Effector memory CD8-positive, alpha-beta T cell (primary cell): ENCODE results near the gene ANKS1B.

Experiments used
- ATAC-seq: fragments of 150-1000 bp; cut with Tn5 transposase; replicated peaks from 2 replicates; pipeline ENCODE4 v1.10.0; 2021; ENCODE audit warnings: mild to moderate bottlenecking, moderate library complexity
- DNase-seq, 3 experiments: peaks; one replicate each; pipeline ENCODE4 v3.0.0; 2021
- H3K27ac Mint-ChIP-seq, 2 donors: one replicate each; pipeline ENCODE4 v1.8.0; 2022; ENCODE audit warnings: mild to moderate bottlenecking in 2 of 2, mixed read lengths in 2 of 2, moderate library complexity in 2 of 2
- H3K27me3 Mint-ChIP-seq, 2 donors: one replicate each; pipeline ENCODE4 v1.8.0; 2022; ENCODE audit warnings: mixed read lengths in 2 of 2
- H3K36me3 Mint-ChIP-seq: one replicate; pipeline ENCODE4 v1.8.0; 2022; ENCODE audit warnings: mild to moderate bottlenecking, moderate library complexity, mixed read lengths; ENCODE audit not compliant: insufficient read depth
- H3K4me1 Mint-ChIP-seq, 2 donors: one replicate each; pipeline ENCODE4 v1.8.0; 2022; ENCODE audit warnings: low read depth in 2 of 2, mixed read lengths in 2 of 2
- H3K4me3 Mint-ChIP-seq, 2 donors: one replicate each; pipeline ENCODE4 v1.8.0; 2022; ENCODE audit warnings: mild to moderate bottlenecking in 2 of 2, mixed read lengths in 2 of 2, moderate library complexity in 2 of 2
- H3K9me3 Mint-ChIP-seq, 2 donors: one replicate each; pipeline ENCODE4 v1.8.0; 2022; ENCODE audit warnings: mixed read lengths in 2 of 2

The ANKS1B gene

DNA sequence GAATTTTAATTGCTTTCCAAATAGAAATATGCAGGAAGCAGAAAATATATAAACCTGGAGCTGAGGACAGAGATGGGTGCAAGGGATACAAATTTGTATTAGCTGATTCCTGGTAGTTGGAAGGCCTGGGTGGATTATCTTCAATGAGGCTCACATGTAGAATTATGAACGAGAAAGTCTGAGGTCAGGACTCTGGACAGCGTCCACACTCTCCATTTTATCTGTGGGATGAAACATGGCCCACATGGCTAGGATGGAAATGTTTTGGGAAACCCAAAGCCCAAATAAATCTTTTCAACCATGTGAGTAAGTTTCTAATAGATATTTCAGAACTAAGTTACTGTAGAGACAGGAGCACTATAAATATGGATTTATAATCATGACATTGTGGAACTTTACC is 1083.5 kb downstream of the ANKS1B start:
- Mint-ChIP-seq H3K27ac (no peak overlapping the region), H3K4me3 (no peak overlapping the region), H3K4me1 (no peaks in the 10 kb centered on the region), H3K36me3 (no peaks in the 10 kb centered on the region), H3K9me3 (no peaks in the 10 kb centered on the region), H3K27me3 (peaks cover 17 to 18% of the 10 kb centered on the region in 2 donors)
- ATAC-seq (no peak), DNase-seq (no peak)

DNA sequence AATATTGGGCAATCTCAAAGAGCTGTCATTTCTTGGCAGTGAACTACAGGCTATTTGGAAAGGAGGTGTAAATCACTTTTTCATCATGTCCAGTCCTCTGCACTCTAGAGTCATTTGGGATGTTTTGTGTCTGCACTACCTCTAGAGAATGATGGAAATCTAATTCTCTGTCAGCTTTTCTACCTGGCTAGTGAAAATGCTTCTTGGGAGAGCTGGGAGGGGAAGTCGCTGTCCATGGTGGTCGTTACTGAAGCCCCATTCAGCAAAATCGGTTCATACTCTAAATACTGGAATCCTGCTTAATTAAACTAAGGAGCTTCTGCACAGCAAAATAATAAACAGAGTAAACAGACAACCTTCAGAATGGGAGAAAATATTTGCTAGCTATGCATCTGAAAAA is 1087.8 kb downstream of the ANKS1B start:
- no peak overlapping the region for H3K4me3 Mint-ChIP-seq
- DNase-seq (no peak), ATAC-seq (no peak)
- H3K27me3 Mint-ChIP-seq, result peaks cover 43 to 44% of the 10 kb centered on the region in 2 donors
- no peaks in the 10 kb centered on the region for H3K9me3 Mint-ChIP-seq
- no peak overlapping the region for H3K27ac Mint-ChIP-seq
- no peaks in the 10 kb centered on the region for H3K36me3 Mint-ChIP-seq
- no peaks in the 10 kb centered on the region for H3K4me1 Mint-ChIP-seq

GRCh38 chr12:98895086-98895651 is 1089.6 kb downstream of the ANKS1B start:
- DNase-seq, result no peak
- no peak for ATAC-seq
- Mint-ChIP-seq H3K9me3 (no peaks in the 10 kb centered on the region), H3K27ac (no peak overlapping the region), H3K27me3 (peaks cover 43 to 44% of the 10 kb centered on the region in 2 donors), H3K36me3 (no peaks in the 10 kb centered on the region), H3K4me1 (no peaks in the 10 kb centered on the region), H3K4me3 (no peak overlapping the region)

GRCh38 chr12:98894412-98895085 is 1090.2 kb downstream of the ANKS1B start:
- H3K4me1 Mint-ChIP-seq, result no peaks in the 10 kb centered on the region
- H3K4me3 Mint-ChIP-seq, result no peak overlapping the region
- no peak overlapping the region for H3K27ac Mint-ChIP-seq
- peaks cover 44 to 48% of the 10 kb centered on the region in 2 donors for H3K27me3 Mint-ChIP-seq
- H3K36me3 Mint-ChIP-seq, result no peaks in the 10 kb centered on the region
- no peaks in the 10 kb centered on the region for H3K9me3 Mint-ChIP-seq
- DNase-seq, result no peak
- no peak for ATAC-seq

GRCh38 chr12:98893675-98894411 is 1090.9 kb downstream of the ANKS1B start:
- Mint-ChIP-seq H3K27me3 (peaks cover 47 to 51% of the 10 kb centered on the region in 2 donors), H3K4me3 (no peak overlapping the region), H3K9me3 (no peaks in the 10 kb centered on the region), H3K27ac (no peak overlapping the region), H3K36me3 (no peaks in the 10 kb centered on the region), H3K4me1 (no peaks in the 10 kb centered on the region)
- ATAC-seq, result no peak
- DNase-seq, result no peak

DNA sequence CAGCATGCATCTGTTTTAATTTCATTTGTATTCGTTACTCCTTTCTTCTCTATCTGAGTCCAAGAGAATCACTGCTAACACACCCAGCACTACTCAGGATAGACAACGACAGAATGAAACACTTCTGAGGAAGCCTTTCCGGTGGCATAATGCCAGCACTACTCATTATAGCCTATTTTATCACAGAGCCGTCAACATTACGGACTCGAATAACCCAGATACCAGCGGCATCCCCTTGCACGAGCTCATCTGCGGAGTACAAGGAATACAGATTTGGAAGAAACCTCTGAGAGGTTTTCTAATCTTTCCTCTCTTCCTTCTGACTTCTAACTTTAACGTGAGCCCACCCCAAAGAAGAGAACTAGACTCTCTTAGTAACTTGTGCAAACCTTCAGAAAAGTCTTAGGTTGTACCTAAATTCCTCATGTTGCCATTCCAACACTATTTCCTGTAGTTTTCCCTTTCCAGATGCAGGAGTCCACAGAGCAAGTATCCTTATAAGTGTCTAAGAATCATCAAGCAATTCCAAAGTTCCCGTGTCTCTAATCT is 1091.5 kb downstream of the ANKS1B start:
- no peak for ATAC-seq
- DNase-seq, result no peak
- Mint-ChIP-seq H3K9me3 (no peaks in the 10 kb centered on the region), H3K4me1 (no peaks in the 10 kb centered on the region), H3K36me3 (peaks cover 2% of the 10 kb centered on the region), H3K4me3 (no peak overlapping the region), H3K27ac (no peak overlapping the region), H3K27me3 (peaks cover 53 to 58% of the 10 kb centered on the region in 2 donors)

DNA sequence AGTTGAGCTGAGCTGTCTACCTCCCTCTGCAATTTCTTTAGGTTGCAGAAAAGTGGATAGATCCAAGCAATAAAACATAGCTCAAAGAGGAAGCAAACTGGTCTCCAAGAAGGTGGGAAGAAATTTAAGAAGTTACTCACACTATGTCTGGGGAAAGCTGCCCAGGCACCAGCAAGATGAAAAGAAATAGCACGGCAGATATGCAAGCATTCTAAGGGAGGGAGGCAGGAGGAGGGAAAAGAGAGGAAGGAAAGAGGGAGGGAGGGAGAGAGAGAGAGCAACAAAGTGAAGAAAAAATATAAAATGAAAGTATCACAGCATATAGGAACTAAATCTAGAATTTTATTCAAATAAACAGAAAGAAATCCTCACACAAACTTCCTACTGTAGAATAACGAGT is 1099.0 kb downstream of the ANKS1B start:
- peaks cover 17% of the 10 kb centered on the region in 2 donors for H3K27me3 Mint-ChIP-seq

DNA sequence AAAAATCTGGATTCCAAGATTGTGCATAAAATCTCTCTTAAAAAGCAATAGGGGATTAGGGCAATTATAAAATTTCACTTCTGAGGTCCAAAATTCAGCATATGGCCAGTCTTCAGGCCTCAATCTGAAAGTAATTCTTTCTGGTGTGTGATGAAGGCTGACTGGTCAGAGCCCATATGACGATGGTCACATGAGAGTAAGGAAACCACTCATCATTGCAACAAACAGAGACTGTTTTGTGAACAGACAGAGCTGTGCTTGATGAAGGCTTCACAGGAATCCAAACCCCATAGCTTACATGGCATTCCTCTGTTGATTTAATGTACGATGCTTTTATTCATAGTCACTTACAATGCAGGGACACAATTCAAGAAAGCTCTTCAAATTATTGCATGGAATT is 1101.5 kb downstream of the ANKS1B start:
- Mint-ChIP-seq H3K27ac (no peak overlapping the region), H3K36me3 (no peaks in the 10 kb centered on the region), H3K4me3 (no peak overlapping the region), H3K9me3 (no peaks in the 10 kb centered on the region), H3K4me1 (no peaks in the 10 kb centered on the region), H3K27me3 (peaks cover 12 to 15% of the 10 kb centered on the region in 2 donors)
- DNase-seq (no peak), ATAC-seq (no peak)

More for the DNA sequence above, 1099.0 kb downstream of the ANKS1B start:
- H3K36me3 Mint-ChIP-seq, result peaks cover 2% of the 10 kb centered on the region
- DNase-seq (no peak), ATAC-seq (no peak)
- H3K9me3 Mint-ChIP-seq, result no peaks in the 10 kb centered on the region
- H3K4me3 Mint-ChIP-seq, result no peak overlapping the region
- H3K4me1 Mint-ChIP-seq, result no peaks in the 10 kb centered on the region
- no peak overlapping the region for H3K27ac Mint-ChIP-seq

- no peak overlapping the region for H3K4me3 Mint-ChIP-seq
- no peaks in the 10 kb centered on the region for H3K4me1 Mint-ChIP-seq
- peaks cover 11 to 14% of the 10 kb centered on the region in 2 donors for H3K27me3 Mint-ChIP-seq
- no peak for ATAC-seq
- H3K27ac Mint-ChIP-seq, result no peak overlapping the region
- H3K36me3 Mint-ChIP-seq, result no peaks in the 10 kb centered on the region
- no peak for DNase-seq
- H3K9me3 Mint-ChIP-seq, result no peaks in the 10 kb centered on the region
Measured at GRCh38 chr12:98882526-98882925, 1102.2 kb downstream of the ANKS1B start.

DNA sequence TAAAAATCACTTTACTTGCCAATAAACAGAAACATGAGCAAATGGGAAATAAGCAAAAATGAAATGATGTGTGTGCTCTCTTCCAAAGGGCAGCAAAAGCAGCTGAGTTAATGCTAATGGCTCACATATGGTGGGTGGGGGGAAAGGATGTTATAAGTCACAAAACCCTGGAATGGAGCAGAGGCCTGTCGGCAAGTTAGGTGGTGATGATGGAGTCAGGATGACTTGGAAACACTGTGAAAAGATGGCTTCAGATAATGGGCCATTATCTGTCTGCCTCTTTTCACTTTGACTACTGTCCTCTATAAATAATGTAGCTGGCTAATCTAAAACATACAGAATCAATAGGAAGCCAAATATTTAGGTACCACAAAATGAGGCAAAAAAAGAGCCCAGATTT is 1111.0 kb downstream of the ANKS1B start:
- H3K4me1 Mint-ChIP-seq, result peaks cover 3 to 4% of the 10 kb centered on the region in 2 donors
- H3K36me3 Mint-ChIP-seq, result no peaks in the 10 kb centered on the region
- peaks cover 12 to 17% of the 10 kb centered on the region in 2 donors for H3K27me3 Mint-ChIP-seq
- H3K4me3 Mint-ChIP-seq, result no peak overlapping the region
- ATAC-seq, result no peak
- peaks cover 0 to 3% of the 10 kb centered on the region in 2 donors for H3K9me3 Mint-ChIP-seq
- DNase-seq, result no peak
- H3K27ac Mint-ChIP-seq, result no peak overlapping the region

- no peak for DNase-seq
- no peak for ATAC-seq
- Mint-ChIP-seq H3K27ac (no peak overlapping the region), H3K36me3 (no peaks in the 10 kb centered on the region), H3K9me3 (peaks cover under 1 to 2% of the 10 kb centered on the region in 2 donors), H3K27me3 (peaks cover 15 to 17% of the 10 kb centered on the region in 2 donors), H3K4me3 (no peak overlapping the region), H3K4me1 (peaks cover 3 to 4% of the 10 kb centered on the region in 2 donors)
Measured at GRCh38 chr12:98870504-98870903, 1114.2 kb downstream of the ANKS1B start.

- no peaks in the 10 kb centered on the region for H3K36me3 Mint-ChIP-seq
- peaks cover 3 to 7% of the 10 kb centered on the region in 2 donors for H3K9me3 Mint-ChIP-seq
- peaks cover 15 to 17% of the 10 kb centered on the region in 2 donors for H3K27me3 Mint-ChIP-seq
- ATAC-seq, result no peak
- no peak for DNase-seq
- no peak overlapping the region for H3K4me3 Mint-ChIP-seq
- no peak overlapping the region for H3K27ac Mint-ChIP-seq
- H3K4me1 Mint-ChIP-seq, result peaks cover 3 to 4% of the 10 kb centered on the region in 2 donors
Measured at GRCh38 chr12:98869886-98870503, 1114.7 kb downstream of the ANKS1B start.

GRCh38 chr12:98868538-98868937 is 1116.2 kb downstream of the ANKS1B start:
- ATAC-seq (no peak), DNase-seq (no peak)
- H3K27ac Mint-ChIP-seq, result no peak overlapping the region
- peaks cover 15 to 17% of the 10 kb centered on the region in 2 donors for H3K27me3 Mint-ChIP-seq
- H3K4me3 Mint-ChIP-seq, result no peak overlapping the region
- H3K4me1 Mint-ChIP-seq, result peaks cover 3 to 4% of the 10 kb centered on the region in 2 donors
- H3K9me3 Mint-ChIP-seq, result peaks cover 3 to 9% of the 10 kb centered on the region in 2 donors
- H3K36me3 Mint-ChIP-seq, result no peaks in the 10 kb centered on the region
